OCI-LY7 (cell line): ENCODE results near the gene THSD7B.

Source experiments
- CTCF ChIP-seq: fragments of 200-600 bp; sonication (generic); conservative IDR thresholded peaks from 2 replicates; pipeline ENCODE4 v1.5.1; 2014; ENCODE audit warnings: mild to moderate bottlenecking, antibody characterized with exemption, low read length, moderate library complexity, mixed read lengths
- EZH2phosphoT487 ChIP-seq: fragments of 200-600 bp; sonication (generic); IDR thresholded peaks from 2 replicates; pipeline ENCODE4 v1.6.1; 2018; ENCODE audit warnings: low read depth, borderline replicate concordance, mild to moderate bottlenecking, mixed run types, antibody characterized with exemption, low read length, moderate library complexity, mixed read lengths

- TF ChIP-seq CTCF, result no peak
- no peak for TF ChIP-seq EZH2phosphoT487
These were observed 420.2 kb downstream of the THSD7B start for GRCh38 chr2:137185378-137186078.
